ENCODE results near the gene PLOD2. TPM values are rescaled to one million over a fixed set of nuclear protein-coding genes. Genes with fewer than 3 reads are reported as not detected.

PLOD2 gene
- total and polyA plus RNA-seq, 2 donors (not counting 1 experiment from before 2014, with no cell fraction given): not detected

DNA sequence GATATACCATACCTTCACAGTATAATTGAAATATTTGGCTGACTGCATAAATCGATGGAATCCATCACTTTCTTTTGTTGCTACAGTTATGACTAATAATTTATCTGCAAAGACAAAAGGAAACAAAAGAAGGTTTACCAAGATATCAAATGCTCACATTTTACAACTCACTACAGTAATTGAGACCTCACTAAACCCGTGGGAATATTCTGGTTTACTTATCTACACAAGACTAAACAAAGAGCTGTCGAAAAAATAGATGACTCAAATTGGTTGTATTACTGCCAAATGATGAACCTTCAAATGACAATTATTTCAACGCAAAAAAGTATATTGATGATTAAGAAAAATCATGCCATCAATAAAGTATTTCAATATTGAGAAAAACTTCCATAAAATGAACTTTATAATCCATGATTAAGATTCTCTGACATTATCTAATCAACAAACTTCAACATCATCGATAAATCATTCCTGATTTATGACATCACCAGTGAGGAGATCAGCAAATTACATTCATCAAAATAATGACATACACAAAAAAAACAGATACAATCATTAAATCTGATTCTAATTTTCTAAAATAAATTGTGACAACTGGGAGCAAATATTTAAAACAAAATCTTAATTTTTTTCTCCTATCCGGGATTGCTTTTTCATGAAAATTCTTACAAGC lies 36.7 kb downstream of the PLOD2 start:
- no peak overlapping the region for H3K9ac ChIP-seq (ENCODE audit: low read length)
- no peak overlapping the region for H3K27ac ChIP-seq (ENCODE audit: low read length in 2 of 2)
- no peak overlapping the region for H3K4me3 Mint-ChIP-seq
- H3K4me3 ChIP-seq (ENCODE audit: control extremely low read depth in 1 of 5, extremely low read depth in 1 of 5, insufficient read depth in 1 of 5, low read depth in 2 of 5, low read length in 4 of 5): no peak overlapping the region
- H3K9me3 ChIP-seq (ENCODE audit: control extremely low read depth in 1 of 3, control insufficient read depth in 2 of 3, insufficient read depth in 1 of 3, low read length in 2 of 3): peaks cover 0 to 1% (median 0%) of the 10 kb centered on the region in 3 donors
- no peaks in the 10 kb centered on the region for H3K79me2 ChIP-seq (ENCODE audit: control insufficient read depth, insufficient read depth, low read length)
- H3K27ac Mint-ChIP-seq: no peak overlapping the region
- CTCF ChIA-PET: no interaction called here
- DNase-seq: no peak
- H3K4me2 ChIP-seq (replicated peaks; ENCODE audit: low read depth, low read length, poor library complexity, severe bottlenecking): no peak overlapping the region
- POLR2A ChIA-PET: no interaction called here
- H3K36me3 ChIP-seq (replicated peaks in 1 of 2; ENCODE audit: control extremely low read depth in 1 of 2, control insufficient read depth in 1 of 2, extremely low read depth in 1 of 2, insufficient read depth in 2 of 2, low read length in 1 of 2): no peaks in the 10 kb centered on the region
- no peak for ATAC-seq (ENCODE audit: low read depth)
- H3K9me3 Mint-ChIP-seq (ENCODE audit: insufficient read depth): no peaks in the 10 kb centered on the region
- H3K4me1 ChIP-seq (ENCODE audit: control insufficient read depth in 2 of 2, insufficient read depth in 2 of 2, low read length in 2 of 2): no peaks in the 10 kb centered on the region
- H3K27me3 ChIP-seq (replicated peaks in 1 of 4; ENCODE audit: control extremely low read depth in 1 of 4, control insufficient read depth in 3 of 4, insufficient read depth in 4 of 4, low read length in 3 of 4): no peaks in the 10 kb centered on the region
- no peaks in the 10 kb centered on the region for H4K20me1 ChIP-seq (ENCODE audit: control insufficient read depth, insufficient read depth, low read length, poor library complexity, severe bottlenecking)
- H3K27me3 Mint-ChIP-seq: no peaks in the 10 kb centered on the region
- intact Hi-C loops (cut with micrococcal nuclease): no loop called here
- H2AFZ ChIP-seq (ENCODE audit: insufficient read depth, low read depth, low read length, poor library complexity, severe bottlenecking): no peak overlapping the region
- no CpG with 5 or more reads among the region's 6 CpGs for WGBS (ENCODE audit: insufficient coverage)
- H3K4me1 Mint-ChIP-seq: no peaks in the 10 kb centered on the region
- TF ChIP-seq, protein P1, sequence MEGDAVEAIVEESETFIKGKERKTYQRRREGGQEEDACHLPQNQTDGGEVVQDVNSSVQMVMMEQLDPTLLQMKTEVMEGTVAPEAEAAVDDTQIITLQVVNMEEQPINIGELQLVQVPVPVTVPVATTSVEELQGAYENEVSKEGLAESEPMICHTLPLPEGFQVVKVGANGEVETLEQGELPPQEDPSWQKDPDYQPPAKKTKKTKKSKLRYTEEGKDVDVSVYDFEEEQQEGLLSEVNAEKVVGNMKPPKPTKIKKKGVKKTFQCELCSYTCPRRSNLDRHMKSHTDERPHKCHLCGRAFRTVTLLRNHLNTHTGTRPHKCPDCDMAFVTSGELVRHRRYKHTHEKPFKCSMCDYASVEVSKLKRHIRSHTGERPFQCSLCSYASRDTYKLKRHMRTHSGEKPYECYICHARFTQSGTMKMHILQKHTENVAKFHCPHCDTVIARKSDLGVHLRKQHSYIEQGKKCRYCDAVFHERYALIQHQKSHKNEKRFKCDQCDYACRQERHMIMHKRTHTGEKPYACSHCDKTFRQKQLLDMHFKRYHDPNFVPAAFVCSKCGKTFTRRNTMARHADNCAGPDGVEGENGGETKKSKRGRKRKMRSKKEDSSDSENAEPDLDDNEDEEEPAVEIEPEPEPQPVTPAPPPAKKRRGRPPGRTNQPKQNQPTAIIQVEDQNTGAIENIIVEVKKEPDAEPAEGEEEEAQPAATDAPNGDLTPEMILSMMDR (IDR thresholded peaks at IDR 0.05): no peak
- TF ChIP-seq EZH2 (IDR thresholded peaks at IDR 0.05; ENCODE audit: borderline replicate concordance, insufficient read depth, low read depth, low read length, poor library complexity, severe bottlenecking): no peak

DNA sequence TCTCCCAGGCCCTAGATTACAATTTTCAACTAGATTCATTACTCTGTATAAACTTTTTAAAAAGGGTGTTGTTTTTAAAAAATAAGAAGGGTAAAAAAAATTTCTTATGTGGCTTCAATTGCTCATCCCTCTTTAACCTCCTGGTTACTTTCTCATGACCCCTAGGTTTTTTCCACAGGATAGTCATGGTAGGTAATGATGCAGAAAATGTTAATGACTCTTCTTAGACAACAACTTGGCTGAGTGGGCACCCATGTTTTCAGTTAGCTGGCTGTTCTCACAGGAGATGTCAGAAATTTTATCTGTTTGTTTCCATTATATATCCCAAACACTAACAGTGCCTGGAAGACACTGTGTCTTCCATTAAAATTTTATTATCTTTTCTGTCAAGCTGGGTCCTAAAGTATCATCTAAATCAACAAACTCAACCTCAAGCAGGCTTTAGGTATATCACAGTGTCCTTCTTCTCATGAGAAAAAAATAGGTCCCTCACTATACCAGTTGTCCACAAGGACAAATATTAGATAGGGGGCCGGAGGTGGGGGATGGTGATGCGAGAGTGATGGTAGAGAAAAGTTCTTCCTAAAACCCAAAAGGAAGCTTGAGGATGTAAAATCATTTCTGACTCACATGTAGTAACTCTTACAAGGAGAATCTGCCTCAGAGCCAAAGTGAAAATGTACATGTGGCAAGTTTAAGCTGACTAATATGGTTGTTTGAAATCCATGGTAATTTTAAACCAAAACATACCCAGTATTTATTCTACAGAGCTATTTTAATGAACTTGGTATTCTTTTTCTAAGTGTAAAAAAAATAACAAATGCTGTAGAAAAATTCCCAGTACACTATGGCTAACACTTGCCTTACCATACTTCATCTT lies 43.3 kb downstream of the PLOD2 start:
- Histone ChIP-seq H3K4me3 (ENCODE audit: control extremely low read depth in 1 of 5, extremely low read depth in 1 of 5, insufficient read depth in 1 of 5, low read depth in 2 of 5, low read length in 4 of 5) (no peak overlapping the region), H3K4me2 (replicated peaks; ENCODE audit: low read depth, low read length, poor library complexity, severe bottlenecking) (no peak overlapping the region), H3K9me3 (ENCODE audit: control extremely low read depth in 1 of 3, control insufficient read depth in 2 of 3, insufficient read depth in 1 of 3, low read length in 2 of 3) (peaks cover 2 to 5% (median 4%) of the 10 kb centered on the region in 3 donors), H3K9ac (ENCODE audit: low read length) (no peak overlapping the region), H3K36me3 (replicated peaks in 1 of 2; ENCODE audit: control extremely low read depth in 1 of 2, control insufficient read depth in 1 of 2, extremely low read depth in 1 of 2, insufficient read depth in 2 of 2, low read length in 1 of 2) (no peaks in the 10 kb centered on the region), H3K27ac (ENCODE audit: low read length in 2 of 2) (no peak overlapping the region), H3K27me3 (replicated peaks in 1 of 4; ENCODE audit: control extremely low read depth in 1 of 4, control insufficient read depth in 3 of 4, insufficient read depth in 4 of 4, low read length in 3 of 4) (no peaks in the 10 kb centered on the region), H3K79me2 (ENCODE audit: control insufficient read depth, insufficient read depth, low read length) (no peaks in the 10 kb centered on the region), H3K4me1 (ENCODE audit: control insufficient read depth in 2 of 2, insufficient read depth in 2 of 2, low read length in 2 of 2) (no peaks in the 10 kb centered on the region), H2AFZ (ENCODE audit: insufficient read depth, low read depth, low read length, poor library complexity, severe bottlenecking) (no peak overlapping the region), H4K20me1 (ENCODE audit: control insufficient read depth, insufficient read depth, low read length, poor library complexity, severe bottlenecking) (no peaks in the 10 kb centered on the region)
- CTCF ChIA-PET: no interaction called here
- intact Hi-C loops (cut with micrococcal nuclease): no loop called here
- Mint-ChIP-seq H3K4me3 (no peak overlapping the region), H3K9me3 (ENCODE audit: insufficient read depth) (peaks cover 3% of the 10 kb centered on the region), H3K4me1 (no peaks in the 10 kb centered on the region), H3K27me3 (no peaks in the 10 kb centered on the region), H3K27ac (no peak overlapping the region)
- POLR2A ChIA-PET: no interaction called here
- ATAC-seq (ENCODE audit: low read depth): no peak
- no CpG with 5 or more reads among the region's 2 CpGs for WGBS (ENCODE audit: insufficient coverage)
- no peak for DNase-seq
- TF ChIP-seq, protein P1 (IDR thresholded peaks at IDR 0.05): no peak
- TF ChIP-seq EZH2 (IDR thresholded peaks at IDR 0.05; ENCODE audit: borderline replicate concordance, insufficient read depth, low read depth, low read length, poor library complexity, severe bottlenecking): no peak
